Suprapubic skin (tissue), 4 donors: ENCODE measurements around the gene SECISBP2.

ENCODE experiments used
- CTCF ChIP-seq, 2 donors: fragments of 200-600 bp in 1 of 2; fragments of 450-650 bp in 1 of 2; sonication (generic) in 1 of 2; IDR thresholded peaks; one replicate each; pipeline ENCODE4 v1.5.1; 2016 to 2019; ENCODE audit warnings: antibody characterized with exemption in 2 of 2, mild to moderate bottlenecking in 1 of 2, moderate library complexity in 1 of 2
- EP300 ChIP-seq: sonication (generic); formaldehyde crosslinking; IDR thresholded peaks from one replicate; pipeline ENCODE4 v1.6.1; 2017; ENCODE audit warnings: antibody characterized with exemption
- POLR2A ChIP-seq, 2 donors: fragments of 450-650 bp; IDR thresholded peaks; one replicate each; pipeline ENCODE4 v1.6.1; 2017; ENCODE audit warnings: antibody characterized with exemption in 2 of 2, mild to moderate bottlenecking in 2 of 2, moderate library complexity in 2 of 2
- POLR2AphosphoS5 ChIP-seq, 3 donors: sonication (generic); formaldehyde crosslinking; IDR thresholded peaks; one replicate each; pipeline ENCODE4 v1.6.1; 2017; ENCODE audit warnings: antibody characterized with exemption in 3 of 3

- TF ChIP-seq CTCF (IDR thresholded peaks at IDR 0.05) (no peak), POLR2A (IDR thresholded peaks at IDR 0.05) (no peak), EP300 (no peak), POLR2AphosphoS5 (IDR thresholded peaks at IDR 0.05) (no peak)
These were observed 54.7 kb downstream of the SECISBP2 start for GRCh38 chr9:89372979-89373378.
